HL-60 (cell line): ENCODE results near the gene FAM234B.

Experiments
- DNase-seq, 2 experiments: peaks; one replicate each; pipeline ENCODE4 v3.0.0-alpha.2; 2010 to 2020; ENCODE audit warnings: low read depth in 1 of 2, low spot score in 1 of 2
- H3K27ac ChIP-seq: fragments of 250-450 bp; sonication (Bioruptor Pico); replicated peaks from 2 replicates; pipeline ENCODE4 v1.5.1; 2020; ENCODE audit warnings: mild to moderate bottlenecking, moderate library complexity
- H3K27me3 ChIP-seq: fragments of 250-450 bp; sonication (Bioruptor Pico); 2 replicates; pipeline ENCODE4 v1.5.1; 2021; ENCODE audit warnings: mild to moderate bottlenecking, moderate library complexity; ENCODE audit not compliant: insufficient read depth, poor library complexity, severe bottlenecking
- H3K4me3 ChIP-seq: replicated peaks from 2 replicates; pipeline ENCODE4 v1.5.1; 2011; ENCODE audit warnings: mild to moderate bottlenecking, control low read depth, low read length; ENCODE audit not compliant: insufficient read depth
- CTCF ChIP-seq: IDR thresholded peaks from one replicate; pipeline ENCODE4 v1.5.1; 2011; ENCODE audit warnings: low read length, control low read depth, inconsistent platforms; ENCODE audit not compliant: insufficient read depth
- GABPA ChIP-seq: IDR thresholded peaks from 2 replicates; pipeline ENCODE4 v1.6.1; 2012; ENCODE audit warnings: low read depth
- POLR2AphosphoS5 ChIP-seq: IDR thresholded peaks from 2 replicates; pipeline ENCODE4 v1.6.1; 2012; ENCODE audit warnings: low read depth
- REST ChIP-seq: IDR thresholded peaks from 2 replicates; pipeline ENCODE4 v1.6.1; 2012; ENCODE audit warnings: low read depth; ENCODE audit not compliant: insufficient replicate concordance
- SPI1 ChIP-seq: IDR thresholded peaks from 2 replicates; pipeline ENCODE4 v1.6.1; 2012; ENCODE audit warnings: low read depth, mild to moderate bottlenecking, borderline replicate concordance

The FAM234B gene

GRCh38 chr12:13125996-13126395 is 81.8 kb downstream of the FAM234B start:
- Histone ChIP-seq H3K27me3 (no peaks in the 10 kb centered on the region), H3K27ac (no peak overlapping the region), H3K4me3 (no peak overlapping the region)
- TF ChIP-seq POLR2AphosphoS5 (no peak), CTCF (no peak), GABPA (no peak), REST (no peak), SPI1 (no peak)
- DNase-seq = no peak

- DNase-seq = no peak
- no peak overlapping the region for H3K27ac ChIP-seq
- no peak for TF ChIP-seq SPI1
- TF ChIP-seq CTCF = no peak
- no peak for TF ChIP-seq GABPA
- TF ChIP-seq REST = no peak
- TF ChIP-seq POLR2AphosphoS5 = no peak
- H3K27me3 ChIP-seq = no peaks in the 10 kb centered on the region
- no peak overlapping the region for H3K4me3 ChIP-seq
Observed at GRCh38 chr12:13126494-13126893, 82.3 kb downstream of the FAM234B start.

GRCh38 chr12:13127444-13127843 is 83.3 kb downstream of the FAM234B start:
- TF ChIP-seq CTCF (no peak), GABPA (no peak), POLR2AphosphoS5 (no peak), REST (no peak), SPI1 (no peak)
- Histone ChIP-seq H3K27me3 (no peaks in the 10 kb centered on the region), H3K4me3 (no peak overlapping the region), H3K27ac (no peak overlapping the region)
- no peak for DNase-seq
